Ishikawa (cell line): ENCODE results near the gene SEMA3G.

ENCODE experiments used
- CEBPB ChIP-seq: IDR thresholded peaks from 2 replicates; pipeline ENCODE4 v1.6.1; 2012
- CREB1 ChIP-seq: IDR thresholded peaks from 2 replicates; pipeline ENCODE4 v1.6.1; 2012; ENCODE audit warnings: low read depth
- EGR1 ChIP-seq: IDR thresholded peaks from 2 replicates; pipeline ENCODE4 v1.6.1; 2012
- EP300 ChIP-seq: IDR thresholded peaks from 2 replicates; pipeline ENCODE4 v1.6.1; 2012; ENCODE audit warnings: borderline replicate concordance
- FOXM1 ChIP-seq: IDR thresholded peaks from 2 replicates; pipeline ENCODE4 v1.6.1; 2012; ENCODE audit warnings: low read depth, borderline replicate concordance
- MAX ChIP-seq: IDR thresholded peaks from 2 replicates; pipeline ENCODE4 v1.6.1; 2012
- NFIC ChIP-seq: IDR thresholded peaks from 2 replicates; pipeline ENCODE4 v1.6.1; 2012
- RAD21 ChIP-seq: IDR thresholded peaks from 2 replicates; pipeline ENCODE4 v1.6.1; 2012; ENCODE audit warnings: low read depth
- REST ChIP-seq: IDR thresholded peaks from 2 replicates; pipeline ENCODE4 v1.6.1; 2012; ENCODE audit warnings: low read depth, mild to moderate bottlenecking
- TAF1 ChIP-seq: IDR thresholded peaks from 2 replicates; pipeline ENCODE4 v1.6.1; 2012; ENCODE audit warnings: low read depth, mild to moderate bottlenecking
- TCF12 ChIP-seq: IDR thresholded peaks from 2 replicates; pipeline ENCODE4 v1.6.1; 2012; ENCODE audit warnings: low read depth
- TEAD4 ChIP-seq: IDR thresholded peaks from 2 replicates; pipeline ENCODE4 v1.6.1; 2012
- USF1 ChIP-seq: IDR thresholded peaks from 2 replicates; pipeline ENCODE4 v1.6.1; 2012
- YY1 ChIP-seq: IDR thresholded peaks from 2 replicates; pipeline ENCODE4 v1.6.1; 2012; ENCODE audit warnings: low read depth
- ZBTB7A ChIP-seq: IDR thresholded peaks from 2 replicates; pipeline ENCODE4 v1.6.1; 2012; ENCODE audit warnings: low read depth

The SEMA3G gene

GRCh38 chr3:52399593-52399992 is 45.3 kb downstream of the SEMA3G start:
- no peak for TF ChIP-seq CEBPB
- no peak for TF ChIP-seq TAF1
- TF ChIP-seq EGR1, result no peak
- no peak for TF ChIP-seq TEAD4
- no peak for TF ChIP-seq USF1
- TF ChIP-seq CREB1, result no peak
- no peak for TF ChIP-seq YY1
- no peak for TF ChIP-seq TCF12
- TF ChIP-seq REST, result no peak
- no peak for TF ChIP-seq NFIC
- TF ChIP-seq ZBTB7A, result no peak
- TF ChIP-seq FOXM1, result no peak
- TF ChIP-seq MAX, result no peak
- TF ChIP-seq EP300, result no peak
- no peak for TF ChIP-seq RAD21

- TF ChIP-seq EGR1, result no peak
- TF ChIP-seq YY1, result no peak
- TF ChIP-seq USF1, result no peak
- TF ChIP-seq TEAD4, result no peak
- TF ChIP-seq TAF1, result no peak
- no peak for TF ChIP-seq RAD21
- no peak for TF ChIP-seq CREB1
- TF ChIP-seq CEBPB, result no peak
- TF ChIP-seq ZBTB7A, result no peak
- no peak for TF ChIP-seq REST
- no peak for TF ChIP-seq MAX
- no peak for TF ChIP-seq NFIC
- TF ChIP-seq TCF12, result no peak
- TF ChIP-seq FOXM1, result no peak
- no peak for TF ChIP-seq EP300
These were observed 45.8 kb downstream of the SEMA3G start for GRCh38 chr3:52399131-52399530.

GRCh38 chr3:52398670-52399081 is 46.2 kb downstream of the SEMA3G start:
- TF ChIP-seq TEAD4 (no peak), ZBTB7A (no peak), EGR1 (no peak), EP300 (no peak), NFIC (no peak), CREB1 (no peak), REST (no peak), YY1 (no peak), RAD21 (no peak), USF1 (no peak), FOXM1 (no peak), CEBPB (no peak), TCF12 (no peak), MAX (no peak), TAF1 (no peak)

GRCh38 chr3:52397676-52398399 is 47.1 kb downstream of the SEMA3G start:
- no peak for TF ChIP-seq FOXM1
